ENCODE results near the gene CLASP1.

DNA sequence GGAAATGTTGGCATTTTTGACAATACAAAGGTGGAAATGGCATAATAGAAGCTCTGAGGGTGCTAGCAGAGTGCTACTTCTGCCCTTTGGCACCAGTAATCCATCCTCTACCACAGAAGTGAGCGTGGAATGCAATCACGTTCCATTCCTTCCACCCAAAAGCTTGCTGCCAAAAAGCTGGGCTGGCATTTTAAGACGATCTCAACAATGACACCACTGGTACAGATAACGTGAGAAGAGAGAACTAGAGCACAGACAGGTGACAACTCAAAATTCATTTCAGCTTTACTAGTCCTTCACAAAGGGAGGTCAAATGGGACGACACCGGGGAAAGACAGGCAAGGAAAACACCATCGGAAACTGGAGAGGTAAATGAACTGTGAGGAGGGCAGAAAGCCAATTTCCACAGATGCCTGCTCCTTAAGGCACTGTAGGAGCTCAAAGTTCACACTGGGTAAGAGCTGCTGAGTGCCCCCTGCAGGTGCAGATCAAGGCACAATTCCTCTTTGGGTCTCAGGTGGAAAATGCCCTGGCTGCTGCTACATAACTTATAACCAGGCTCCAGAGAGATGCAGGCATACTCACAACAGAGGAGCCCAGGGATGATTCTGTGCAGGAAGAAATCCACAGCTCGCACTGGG is 169.3 kb downstream of the CLASP1 start:
- TF ChIP-seq POLR2AphosphoS5 (IDR thresholded peaks at IDR 0.05; ENCODE audit: low read depth, low read length): no peak
- no peak for TF ChIP-seq POLR2A (IDR thresholded peaks at IDR 0.05; ENCODE audit: low read depth, low read length)
- TF ChIP-seq SPI1 (IDR thresholded peaks at IDR 0.05; ENCODE audit: low read depth, low read length): no peak
- no peak for TF ChIP-seq POU2F2 (IDR thresholded peaks at IDR 0.05; ENCODE audit: low read depth, low read length)

Data from GM12891 (cell line).